ENCODE results near the gene EXOC8. TPM values are rescaled to one million over a fixed set of nuclear protein-coding genes. Genes with fewer than 3 reads are reported as not detected.
"Not testable (repeated sequence)": the region's sequence is repeated elsewhere in the genome, so short reads cannot be mapped to it uniquely, and the experiment has no call there.

Gene EXOC8
- total RNA-seq, 2 donors from 2014 or later, result 14.1 to 18.7 TPM

DNA sequence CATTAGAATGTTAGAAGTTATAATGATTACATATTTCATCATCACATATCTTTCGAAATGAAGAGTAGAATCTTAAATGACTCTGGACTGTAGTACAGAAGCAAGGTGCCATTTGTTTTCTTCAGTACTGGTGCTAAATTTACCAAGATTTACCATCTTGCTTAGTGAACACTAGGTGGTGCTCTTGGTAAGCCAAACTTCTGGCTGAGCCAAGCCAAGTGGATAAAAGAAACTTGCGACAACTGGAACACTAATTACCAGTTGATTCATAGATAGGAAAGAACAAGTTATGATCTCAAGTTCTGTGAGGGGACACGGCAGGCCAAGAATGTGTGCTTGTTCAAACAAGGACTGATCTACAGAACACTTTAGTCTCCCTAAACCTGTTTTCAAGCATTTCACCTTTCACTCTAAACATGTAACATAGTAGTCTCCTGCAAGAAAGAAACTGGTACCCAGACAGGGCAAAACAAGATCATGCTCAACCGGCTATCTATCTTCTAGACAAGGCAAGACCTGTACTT, 20.2 kb upstream of the EXOC8 start:
- Mint-ChIP-seq H3K36me3 (peaks cover 5 to 6% of the 10 kb centered on the region in 2 donors), H3K27ac (peak overlapping the region in 1 of 2 donors; percentile 34), H3K9me3 (no peaks in the 10 kb centered on the region)
- DNase-seq (ENCODE audit: low spot score in 2 of 2), result peak in 1 of 2 donors; percentile 19
- peak; percentile 72 to 79 for ATAC-seq

DNA sequence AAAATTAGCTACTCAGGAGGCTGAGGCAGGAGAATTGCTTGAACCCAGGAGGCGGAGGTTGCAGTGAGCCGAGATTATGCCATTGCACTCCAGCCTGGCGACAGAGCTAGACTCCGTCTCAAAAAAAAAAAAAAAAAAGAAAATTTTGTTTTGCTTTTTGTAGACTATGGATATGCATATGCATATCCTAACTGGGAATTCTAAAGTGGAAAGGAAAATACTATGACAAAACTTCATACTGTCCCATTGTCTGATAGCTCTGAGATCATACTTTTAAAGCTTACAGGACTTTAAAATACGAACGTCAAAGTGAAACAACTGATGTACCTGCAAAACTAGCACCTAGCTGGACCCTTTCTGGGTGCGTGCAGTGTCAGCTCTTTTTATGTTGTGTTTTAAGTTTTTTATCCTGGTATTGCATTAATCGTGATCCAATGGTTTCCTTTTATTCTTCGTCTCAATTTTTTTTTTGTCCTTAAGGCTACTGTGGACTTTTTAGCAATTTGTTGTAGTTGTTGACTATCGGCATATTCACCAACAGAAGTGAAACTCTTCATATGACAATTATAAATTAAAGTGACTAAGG, 19.6 kb upstream of the EXOC8 start:
- H3K36me3 Mint-ChIP-seq, result peaks cover 5 to 6% of the 10 kb centered on the region in 2 donors
- no peak for DNase-seq (ENCODE audit: low spot score in 2 of 2)
- no peak for ATAC-seq
- H3K27ac Mint-ChIP-seq, result no peak overlapping the region
- no peaks in the 10 kb centered on the region for H3K9me3 Mint-ChIP-seq

DNA sequence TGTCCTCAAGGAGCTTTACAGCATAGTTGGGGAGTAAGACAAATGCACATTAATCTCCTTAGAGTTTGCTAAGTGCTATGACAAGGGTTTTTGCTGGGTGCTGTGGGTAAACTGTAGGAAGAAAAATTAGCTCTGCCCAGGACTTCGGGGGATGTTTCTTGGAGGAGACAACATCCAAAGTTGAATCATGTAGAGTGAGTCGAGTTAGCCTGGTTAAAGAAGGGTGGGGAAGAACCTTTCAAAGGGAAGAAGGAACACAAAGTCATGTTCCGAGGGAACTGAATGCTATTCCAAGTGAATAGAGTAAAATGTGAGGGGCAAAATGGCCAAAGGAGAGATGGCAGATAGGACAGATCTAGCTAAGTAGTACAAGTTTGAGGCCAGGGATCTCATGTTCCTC, 17.5 kb upstream of the EXOC8 start:
- H3K36me3 Mint-ChIP-seq, result no peaks in the 10 kb centered on the region
- H3K9me3 Mint-ChIP-seq, result no peaks in the 10 kb centered on the region
- DNase-seq (ENCODE audit: low spot score in 2 of 2) (no peak), ATAC-seq (no peak)
- peak overlapping the region in 1 of 2 donors; percentile 1 for H3K27ac Mint-ChIP-seq

DNA sequence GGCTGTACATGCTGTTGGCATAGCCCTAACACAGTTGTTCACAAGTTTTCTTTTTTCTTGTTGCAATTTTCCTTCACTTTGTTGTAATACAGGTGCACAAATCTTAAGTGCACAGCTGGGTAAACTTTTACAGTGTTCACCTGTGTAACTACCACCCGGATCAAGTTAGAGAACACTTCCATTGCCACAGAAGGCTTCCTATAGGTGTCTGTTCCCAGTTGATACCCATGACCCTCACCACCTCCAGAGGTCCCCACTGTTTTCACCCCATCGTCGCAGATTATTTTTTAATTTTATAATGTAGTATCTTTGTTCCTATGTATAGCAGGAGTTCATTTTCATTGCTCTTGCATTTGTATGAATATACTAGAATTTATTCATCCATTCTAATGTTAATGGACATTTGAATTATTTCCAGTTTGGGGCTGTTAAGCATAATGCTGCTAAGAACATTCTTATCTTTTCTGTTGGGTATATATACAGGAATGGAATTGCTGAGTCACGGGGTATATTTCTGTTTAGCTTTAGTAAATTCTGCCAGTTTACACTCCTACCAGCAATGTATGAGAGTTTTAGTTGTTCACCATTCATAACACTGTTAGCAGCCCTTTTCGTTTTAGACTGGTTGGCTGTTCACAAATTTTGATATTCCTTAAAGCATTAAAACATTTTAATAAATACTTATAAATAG, 16.8 kb upstream of the EXOC8 start:
- ATAC-seq, result no peak
- Mint-ChIP-seq H3K9me3 (no peaks in the 10 kb centered on the region), H3K27ac (peak overlapping the region in 1 of 2 donors; percentile 72), H3K36me3 (no peaks in the 10 kb centered on the region)
- no peak for DNase-seq (ENCODE audit: low spot score in 2 of 2)

DNA sequence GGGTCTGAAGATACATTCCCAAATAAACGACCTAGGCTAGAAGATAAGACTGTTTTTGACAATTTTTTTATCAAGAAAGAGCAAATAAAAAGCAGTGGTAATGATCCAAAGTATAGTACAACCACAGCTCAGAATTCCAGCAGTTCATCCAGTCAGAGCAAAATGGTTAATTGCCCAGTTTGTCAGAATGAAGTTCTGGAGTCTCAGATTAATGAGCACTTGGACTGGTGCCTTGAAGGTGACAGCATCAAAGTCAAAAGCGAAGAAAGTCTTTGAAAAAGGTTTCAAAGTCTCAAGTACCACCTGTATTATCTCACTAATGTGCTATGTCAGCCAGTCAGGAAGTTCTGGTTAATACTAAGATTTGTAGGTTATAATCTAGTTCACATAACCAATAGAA, 15.4 kb upstream of the EXOC8 start:
- H3K27ac Mint-ChIP-seq, result peak overlapping the region in 1 of 2 donors; percentile 27
- no peak for ATAC-seq
- no peak for DNase-seq (ENCODE audit: low spot score in 2 of 2)
- H3K9me3 Mint-ChIP-seq, result no peaks in the 10 kb centered on the region
- no peaks in the 10 kb centered on the region for H3K36me3 Mint-ChIP-seq

DNA sequence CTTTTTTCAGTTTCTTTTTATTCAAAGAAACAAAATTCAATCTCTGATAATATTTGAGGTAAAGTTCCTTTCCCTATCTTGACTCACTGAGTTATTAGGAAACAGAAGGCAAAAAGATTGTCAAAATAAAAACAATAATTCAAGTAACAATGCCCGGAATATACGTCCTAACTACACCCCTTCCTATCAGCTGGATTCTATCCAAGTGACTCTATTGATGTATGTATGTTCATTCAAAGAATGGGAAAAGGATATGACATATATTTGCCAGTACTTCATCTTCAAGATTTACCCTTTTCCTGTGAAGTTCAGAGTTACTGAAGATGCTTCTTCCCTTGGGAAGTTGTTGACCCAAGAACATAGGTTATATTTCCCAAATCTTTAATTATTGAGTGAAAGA, 14.2 kb upstream of the EXOC8 start:
- ATAC-seq (no peak), DNase-seq (ENCODE audit: low spot score in 2 of 2) (no peak)
- no peak overlapping the region for H3K27ac Mint-ChIP-seq
- no peaks in the 10 kb centered on the region for H3K9me3 Mint-ChIP-seq
- H3K36me3 Mint-ChIP-seq, result no peaks in the 10 kb centered on the region

DNA sequence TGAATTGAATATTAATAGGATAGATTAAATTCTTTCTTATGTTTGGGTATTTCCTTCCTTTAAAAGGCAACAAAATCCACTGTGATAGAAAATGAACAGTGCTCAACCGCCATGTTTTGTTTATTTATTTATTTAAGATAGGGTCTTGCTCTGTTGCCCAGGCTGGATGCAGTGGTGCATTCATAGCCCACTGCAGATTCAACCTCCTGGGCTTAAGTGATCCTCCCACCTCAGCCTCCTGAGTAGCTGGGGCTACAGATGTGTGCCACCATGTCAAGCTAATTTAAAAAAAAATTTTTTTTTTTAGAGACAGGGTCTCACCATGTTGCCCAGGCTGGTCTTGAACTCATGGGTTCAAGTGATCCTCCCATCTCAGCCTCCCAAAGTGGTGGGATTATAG, 11.2 kb upstream of the EXOC8 start:
- not testable (repeated sequence) for H3K27ac Mint-ChIP-seq; H3K36me3 Mint-ChIP-seq; H3K9me3 Mint-ChIP-seq; DNase-seq (ENCODE audit: low spot score in 2 of 2); ATAC-seq

DNA sequence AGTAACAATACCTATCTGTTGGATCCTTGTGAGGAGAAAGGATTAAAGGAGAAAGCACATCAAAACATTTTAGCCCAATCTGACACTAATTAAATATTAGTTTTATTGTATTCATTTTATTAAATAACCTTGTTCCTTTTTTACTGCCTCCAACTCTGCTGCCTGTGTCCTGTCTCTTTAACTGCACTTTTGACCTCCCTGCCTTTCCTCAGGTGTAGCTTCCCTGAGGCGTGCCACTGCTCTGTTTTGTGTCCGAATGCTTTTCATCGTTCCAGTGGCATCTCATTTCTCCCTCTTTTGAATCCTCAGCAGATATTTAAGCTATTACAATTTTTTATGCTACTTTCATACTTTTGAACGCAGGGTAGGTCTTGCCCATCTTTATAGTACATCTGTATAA, 10.8 kb upstream of the EXOC8 start:
- no peak for ATAC-seq
- DNase-seq (ENCODE audit: low spot score in 2 of 2), result no peak
- Mint-ChIP-seq H3K27ac (peak overlapping the region in 1 of 2 donors; percentile 6), H3K9me3 (no peaks in the 10 kb centered on the region), H3K36me3 (no peaks in the 10 kb centered on the region)

DNA sequence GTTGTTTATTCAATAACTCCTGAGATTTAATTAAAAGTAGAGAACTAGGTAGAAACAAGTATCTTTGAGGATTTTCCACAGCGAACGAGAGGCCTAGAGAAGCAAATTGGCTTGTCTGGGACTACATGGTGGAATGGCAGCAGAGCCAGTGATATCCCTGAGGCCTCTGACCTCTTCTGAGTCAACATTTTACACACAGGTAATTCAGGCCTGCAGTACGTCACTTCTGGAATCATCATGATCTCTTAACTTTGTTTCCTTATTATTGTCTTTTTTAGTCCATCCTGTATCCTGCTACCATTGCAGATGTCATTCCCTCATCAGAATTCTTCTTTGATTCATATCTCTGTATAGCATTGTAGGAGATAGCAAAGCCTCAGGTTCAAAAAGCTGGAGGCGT, 10.3 kb upstream of the EXOC8 start:
- no peaks in the 10 kb centered on the region for H3K36me3 Mint-ChIP-seq
- no peaks in the 10 kb centered on the region for H3K9me3 Mint-ChIP-seq
- DNase-seq (ENCODE audit: low spot score in 2 of 2), result no peak
- no peak for ATAC-seq
- no peak overlapping the region for H3K27ac Mint-ChIP-seq

DNA sequence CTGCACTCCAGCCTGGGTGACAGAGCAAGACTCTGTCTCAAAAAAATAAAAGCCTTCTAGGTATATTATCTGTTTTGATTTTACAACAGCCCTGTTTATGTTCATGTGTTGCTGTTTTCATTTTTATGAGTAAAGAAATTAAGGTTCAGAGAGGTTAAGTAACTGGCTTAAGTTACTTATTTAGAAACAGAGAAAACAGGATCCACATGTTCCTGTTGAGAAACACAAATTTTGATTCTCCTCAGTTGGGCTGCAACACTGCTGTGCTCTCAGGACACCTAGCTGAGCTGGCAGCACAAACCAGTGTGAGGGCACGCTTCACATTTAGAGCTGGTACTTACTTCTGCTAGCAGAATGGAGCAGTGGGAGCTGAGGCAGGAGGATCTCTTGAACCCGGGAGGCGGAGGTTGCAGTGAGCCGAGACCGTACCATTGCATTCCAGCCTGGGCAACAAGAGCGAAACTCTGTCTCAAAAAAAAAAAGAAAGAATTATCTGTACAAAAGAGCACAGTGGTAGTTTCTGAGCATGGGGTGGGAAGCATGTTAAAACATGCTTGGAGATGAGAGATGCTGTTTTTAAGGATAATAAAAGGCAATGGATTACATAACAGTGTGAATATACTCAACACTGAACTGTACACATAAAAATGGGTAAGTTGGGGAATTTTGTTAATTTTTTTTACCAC, 2.8 kb upstream of the EXOC8 start:
- Mint-ChIP-seq H3K27ac (peak overlapping the region in 1 of 2 donors; percentile 50), H3K36me3 (peaks cover 38 to 42% of the 10 kb centered on the region in 2 donors), H3K9me3 (no peaks in the 10 kb centered on the region)
- ATAC-seq (no peak), DNase-seq (ENCODE audit: low spot score in 2 of 2) (no peak)

DNA sequence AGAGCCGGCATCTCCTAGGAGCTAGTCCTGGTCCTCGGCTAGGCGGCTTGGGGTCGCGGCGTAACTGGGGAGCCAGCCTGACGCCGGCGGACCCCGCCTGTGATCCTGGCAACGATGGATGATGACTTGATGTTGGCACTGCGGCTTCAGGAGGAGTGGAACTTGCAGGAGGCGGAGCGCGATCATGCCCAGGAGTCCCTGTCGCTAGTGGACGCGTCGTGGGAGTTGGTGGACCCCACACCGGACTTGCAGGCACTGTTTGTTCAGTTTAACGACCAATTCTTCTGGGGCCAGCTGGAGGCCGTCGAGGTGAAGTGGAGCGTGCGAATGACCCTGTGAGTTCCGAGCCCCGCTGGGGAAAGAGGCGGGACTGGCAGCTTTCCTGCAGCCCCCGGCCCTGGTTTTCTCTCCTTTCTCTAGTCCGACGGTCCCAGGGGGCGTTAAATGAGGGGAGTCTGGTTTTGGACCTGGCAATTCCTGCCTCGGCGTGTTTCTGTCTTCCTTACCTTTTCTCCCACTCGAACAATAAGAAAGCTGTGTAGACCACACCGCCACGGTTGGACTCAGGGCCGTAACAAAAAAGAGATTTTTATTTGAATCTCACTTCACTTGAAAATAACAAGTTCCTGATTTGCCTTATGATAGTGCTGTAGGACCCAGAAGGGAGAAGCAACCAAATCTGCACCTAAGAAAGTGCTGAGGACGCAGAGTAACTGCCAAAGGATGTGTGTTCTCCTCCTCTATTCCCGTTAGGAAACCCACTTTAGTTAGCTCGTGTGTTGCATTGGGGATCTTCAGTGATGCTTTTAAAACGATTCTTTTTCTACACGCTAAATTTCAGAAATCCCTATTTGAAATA, 847 bp upstream of the EXOC8 start, which contains the start of gene SPRTN:
TSS of gene SPRTN (plus strand) at position 24 of the 859 bp plus-strand sequence. CDS start at position 115, 91 bp downstream.
- H3K9me3 Mint-ChIP-seq, result no peaks in the 10 kb centered on the region
- H3K36me3 Mint-ChIP-seq, result peaks cover 38 to 49% of the 10 kb centered on the region in 2 donors
- DNase-seq (ENCODE audit: low spot score in 2 of 2) (no peak), ATAC-seq (peak in 1 of 2 donors; percentile 86)
- H3K27ac Mint-ChIP-seq, result peak within 1 kb of the TSS; percentile 96 to 100

DNA sequence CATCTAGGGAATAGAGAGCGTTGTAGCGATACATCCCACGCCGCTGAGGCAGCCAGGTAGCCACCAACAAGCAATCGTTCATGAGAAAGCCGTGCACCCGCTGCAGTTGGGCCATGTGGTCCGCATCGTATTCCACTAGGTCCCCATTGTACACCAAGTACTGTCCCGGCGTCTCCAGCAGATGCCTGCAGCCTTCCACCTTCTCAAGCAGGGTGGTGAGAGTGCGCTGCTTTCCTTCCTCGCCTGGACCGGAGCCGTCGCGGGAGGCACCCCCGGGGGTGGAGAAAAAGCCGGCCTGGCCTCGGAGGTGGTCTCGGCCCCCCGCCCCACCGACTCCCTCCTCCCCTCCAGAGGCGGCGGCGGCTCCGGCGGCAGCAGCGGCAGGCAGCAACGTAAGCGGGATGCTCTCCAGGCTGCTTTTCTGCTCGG, 595 bp downstream of the EXOC8 start:
- DNase-seq (ENCODE audit: low spot score in 2 of 2) (no peak), ATAC-seq (peak in 1 of 2 donors; percentile 1)
- H3K36me3 Mint-ChIP-seq, result peaks cover 38 to 51% of the 10 kb centered on the region in 2 donors
- no peaks in the 10 kb centered on the region for H3K9me3 Mint-ChIP-seq
- peak overlapping the region; percentile 96 to 100 for H3K27ac Mint-ChIP-seq

DNA sequence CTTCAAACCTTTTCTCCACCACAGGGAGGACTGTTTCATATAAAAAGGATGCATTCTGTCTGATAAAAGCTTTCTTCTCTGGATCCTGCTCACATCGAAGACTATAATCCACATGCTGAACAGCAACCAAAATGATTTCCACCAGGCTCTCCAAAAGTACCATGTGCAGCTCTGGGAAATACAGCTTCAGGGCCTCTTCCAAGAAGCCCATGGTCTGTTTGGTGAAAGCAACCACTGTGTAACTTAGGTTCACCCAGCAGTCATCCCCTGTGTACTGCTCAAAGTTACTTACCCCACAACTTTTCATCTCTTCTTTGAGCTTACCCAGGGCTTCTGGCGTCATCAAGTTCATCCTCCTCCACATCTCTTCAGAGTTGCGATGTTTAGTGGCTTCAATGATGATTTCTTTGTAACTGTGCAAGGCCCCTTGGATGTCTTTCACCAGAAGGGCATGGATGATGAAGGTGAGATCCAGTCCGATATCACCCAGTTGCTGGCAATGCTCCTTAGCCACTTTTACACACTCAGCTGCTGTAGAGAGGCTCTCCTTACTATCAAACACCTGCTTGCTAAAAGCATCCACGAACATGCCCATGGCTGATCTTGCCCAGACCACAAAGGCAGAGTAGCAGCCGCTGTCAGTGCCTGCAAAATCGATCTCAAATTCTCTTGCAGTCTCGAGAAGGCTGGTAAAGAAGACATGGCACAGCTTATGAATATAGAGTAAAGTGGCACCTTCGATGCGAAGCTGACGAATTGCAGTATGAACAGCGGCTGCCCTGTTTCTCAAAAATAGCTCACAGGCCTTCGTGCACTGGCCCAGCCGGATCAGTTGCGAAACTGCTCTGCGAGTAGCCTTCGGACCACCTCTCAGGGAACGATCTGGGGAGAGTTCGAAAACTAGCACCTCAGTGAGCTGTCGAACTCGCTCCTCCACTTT, 1.7 kb downstream of the EXOC8 start:
- H3K36me3 Mint-ChIP-seq, result peaks cover 37 to 57% of the 10 kb centered on the region in 2 donors
- H3K9me3 Mint-ChIP-seq, result no peaks in the 10 kb centered on the region
- ATAC-seq, result no peak

DNA sequence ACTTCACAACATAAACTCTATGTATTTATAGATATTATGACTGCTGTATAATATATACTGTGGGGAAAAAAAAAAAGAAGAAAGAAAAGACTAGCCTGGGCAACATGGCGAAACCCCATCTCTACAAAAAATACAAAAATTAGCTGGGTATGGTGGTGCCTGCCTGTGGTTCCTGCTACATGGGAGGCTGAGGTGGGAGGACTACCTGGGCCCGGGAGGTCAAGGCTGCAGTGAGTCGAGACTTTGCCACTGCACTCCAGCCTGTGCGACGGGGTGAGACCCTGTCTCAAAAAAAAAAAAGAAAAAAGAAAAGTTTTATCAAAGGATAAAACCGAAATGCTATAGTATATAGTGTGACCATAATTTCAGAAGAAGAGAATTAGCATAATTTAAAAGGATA, 2.7 kb downstream of the EXOC8 start:
- Mint-ChIP-seq H3K27ac (no peak overlapping the region), H3K36me3 (peaks cover 32 to 50% of the 10 kb centered on the region in 2 donors), H3K9me3 (no peaks in the 10 kb centered on the region)
- no peak for ATAC-seq
- DNase-seq (ENCODE audit: low spot score in 2 of 2), result no peak

More for the DNA sequence above, 1.7 kb downstream of the EXOC8 start:
- DNase-seq (ENCODE audit: low spot score in 2 of 2), result no peak
- H3K27ac Mint-ChIP-seq, result peak overlapping the region in 1 of 2 donors; percentile 96

DNA sequence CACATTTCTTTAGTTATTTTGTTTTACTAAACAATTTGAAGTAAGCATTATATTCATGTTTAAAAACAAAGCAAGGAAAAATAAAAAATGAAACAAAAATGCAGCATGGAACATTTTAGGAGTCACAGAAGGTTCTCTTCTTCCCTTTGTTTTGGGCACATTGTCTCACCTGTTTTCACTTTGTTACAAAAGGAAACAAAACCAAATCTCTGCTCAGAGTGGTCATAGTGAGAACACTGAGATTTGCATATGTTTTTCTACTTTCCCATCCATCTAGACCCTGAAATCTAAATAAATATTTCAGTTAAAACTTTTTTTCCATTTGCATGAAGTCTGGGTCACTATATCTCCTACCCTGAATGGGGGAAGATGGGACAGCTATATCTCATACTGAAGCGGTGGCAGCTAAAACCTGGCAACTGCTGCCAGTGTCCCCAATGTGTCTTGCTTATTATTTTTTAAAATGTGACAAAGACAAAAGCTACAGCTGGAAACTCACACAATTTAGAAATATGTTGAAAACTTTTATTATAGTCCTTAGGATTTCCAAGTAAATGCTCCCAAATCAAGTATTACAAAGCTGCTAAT, 3.5 kb downstream of the EXOC8 start:
- DNase-seq (ENCODE audit: low spot score in 2 of 2) (no peak), ATAC-seq (no peak)
- H3K27ac Mint-ChIP-seq, result no peak overlapping the region
- no peaks in the 10 kb centered on the region for H3K9me3 Mint-ChIP-seq
- peaks cover 32 to 50% of the 10 kb centered on the region in 2 donors for H3K36me3 Mint-ChIP-seq

Measured in activated naive CD4-positive, alpha-beta T cell treated with anti-CD3 and anti-CD28 coated beads, Interleukin-2, amount 50 U/mL, for 72 hours (primary cell).